ENCODE measurements around the gene PPP1R3E. TPM values are rescaled to one million over a fixed set of nuclear protein-coding genes. Genes with fewer than 3 reads are reported as not detected.
"Not testable (repeated sequence)": the region's sequence is repeated elsewhere in the genome, so short reads cannot be mapped to it uniquely, and the experiment has no call there.

The PPP1R3E gene
- total RNA-seq, 1 donor from 2014 or later: 6.7 TPM

DNA sequence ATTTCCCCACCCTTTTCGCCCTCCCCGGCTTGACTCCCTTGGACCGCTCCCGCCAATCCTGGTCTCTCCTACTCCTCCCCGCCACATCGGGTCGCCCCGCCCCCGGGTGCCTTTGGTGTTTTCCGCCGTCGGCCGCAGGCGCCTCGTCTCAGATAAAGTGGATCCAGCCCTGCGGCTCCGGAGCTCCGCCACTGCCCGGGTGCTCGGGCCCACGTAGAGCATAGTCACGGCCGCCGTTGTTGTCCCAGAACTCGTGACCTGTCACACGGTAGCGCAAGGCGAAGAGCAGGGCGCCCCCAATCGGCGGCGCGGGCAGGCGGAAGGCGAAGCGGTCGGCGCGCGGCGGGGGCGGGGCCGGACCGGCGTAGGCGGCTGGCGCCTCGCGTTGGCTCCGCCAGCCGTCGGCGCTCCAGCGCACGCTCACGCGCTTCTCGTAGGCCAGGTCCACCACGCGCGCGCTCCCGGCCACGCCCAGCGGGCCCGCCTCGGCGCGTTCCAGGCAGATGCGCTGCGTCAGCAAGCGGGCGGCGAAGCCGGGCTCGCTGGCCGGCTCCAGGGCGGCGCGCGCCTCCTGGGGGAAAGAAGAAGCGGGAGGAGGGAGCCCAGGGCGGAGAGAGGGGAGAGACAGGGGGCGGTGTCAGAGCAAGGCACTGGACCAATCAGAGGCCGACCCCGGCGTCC lies 1.2 kb downstream of the PPP1R3E start:
- ATAC-seq (ENCODE audit: poor library complexity) (peak; percentile 85), DNase-seq (peak; percentile 99)
- intact Hi-C loops (cut with DNase I): no loop called here

GRCh38 chr14:23300687-23301223 lies 1.9 kb downstream of the PPP1R3E start:
- DNase-seq (peak; percentile 79), ATAC-seq (ENCODE audit: poor library complexity) (peak; percentile 54)
- intact Hi-C loops (cut with DNase I): no loop called here

GRCh38 chr14:23299986-23300686 lies 2.5 kb downstream of the PPP1R3E start:
- DNase-seq: no peak
- intact Hi-C loops (cut with DNase I): no loop called here
- no peak for ATAC-seq (ENCODE audit: poor library complexity)

DNA sequence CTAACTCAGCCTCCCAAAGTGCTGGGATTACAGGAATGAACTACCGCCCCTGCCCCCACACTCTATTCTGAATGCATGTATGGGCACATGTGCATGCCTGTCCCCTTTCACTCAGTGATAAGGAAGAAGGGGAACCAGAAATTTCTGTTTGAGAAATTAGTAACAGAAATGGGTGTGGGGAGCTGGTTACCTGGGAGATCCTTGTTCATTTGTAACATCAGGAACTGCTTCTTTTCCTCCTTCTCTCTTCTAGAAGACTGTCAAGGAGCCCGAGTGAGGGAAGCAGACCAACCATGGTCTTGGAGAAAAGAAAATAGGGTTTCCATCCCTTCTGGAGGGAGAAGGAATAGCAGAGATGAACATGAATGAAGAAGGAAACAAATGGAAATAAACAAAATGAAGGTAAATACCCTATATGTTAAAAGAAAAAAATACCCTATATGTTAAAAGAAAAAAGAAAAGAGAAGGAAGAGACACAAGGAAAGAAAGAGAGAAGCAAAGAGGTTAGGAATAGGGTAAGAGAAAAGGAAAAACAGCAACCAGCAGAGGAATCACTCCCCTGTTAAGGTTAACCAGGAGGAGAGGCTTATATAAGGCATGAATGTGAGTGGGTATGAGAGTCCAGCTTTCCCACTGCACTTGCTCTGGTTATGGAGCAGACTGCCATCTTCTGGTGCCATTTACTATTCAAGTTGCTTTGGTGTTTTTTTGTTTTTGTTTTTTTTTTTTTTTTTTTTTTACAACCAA lies 3.3 kb downstream of the PPP1R3E start:
- ATAC-seq (ENCODE audit: poor library complexity) (no peak), DNase-seq (no peak)
- intact Hi-C loops (cut with DNase I): no loop called here

DNA sequence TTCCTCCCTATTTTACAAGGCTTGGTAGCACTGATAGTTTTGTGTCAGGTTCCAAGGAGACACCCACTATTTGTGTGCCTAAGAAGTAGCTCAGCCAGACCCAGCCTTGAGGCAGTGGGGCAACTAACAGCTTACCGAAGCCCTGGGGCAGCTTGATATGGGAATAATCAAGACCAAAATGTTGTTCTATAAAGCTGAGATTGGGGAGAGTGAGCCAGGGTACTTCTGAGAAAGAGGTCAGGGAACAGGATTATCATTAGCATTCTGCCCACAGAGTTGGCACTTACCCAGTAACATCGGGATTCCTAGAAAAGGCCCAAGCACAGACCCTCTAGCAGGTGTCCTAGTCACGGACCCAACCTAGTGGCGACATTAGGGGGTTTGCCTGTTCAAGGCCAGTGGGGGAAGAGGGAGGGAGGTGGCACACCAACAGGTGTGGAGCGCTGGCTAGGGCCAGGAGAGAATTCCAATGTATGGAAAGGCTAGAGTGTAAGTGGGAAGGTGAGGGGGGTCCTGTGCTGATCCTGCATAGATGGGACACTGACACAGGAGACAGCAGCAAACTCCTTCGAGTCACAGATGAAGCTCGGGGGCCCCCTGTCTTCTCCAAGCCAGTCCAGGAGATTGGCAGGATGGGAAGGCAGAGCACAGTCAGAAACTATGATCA lies 4.9 kb downstream of the PPP1R3E start:
- ATAC-seq (ENCODE audit: poor library complexity) (no peak), DNase-seq (no peak)
- intact Hi-C loops (cut with DNase I): loop anchor here (2.0 kb wide), 1 partner anchor 33 kb away; no protein-coding TSS in a partner anchor

DNA sequence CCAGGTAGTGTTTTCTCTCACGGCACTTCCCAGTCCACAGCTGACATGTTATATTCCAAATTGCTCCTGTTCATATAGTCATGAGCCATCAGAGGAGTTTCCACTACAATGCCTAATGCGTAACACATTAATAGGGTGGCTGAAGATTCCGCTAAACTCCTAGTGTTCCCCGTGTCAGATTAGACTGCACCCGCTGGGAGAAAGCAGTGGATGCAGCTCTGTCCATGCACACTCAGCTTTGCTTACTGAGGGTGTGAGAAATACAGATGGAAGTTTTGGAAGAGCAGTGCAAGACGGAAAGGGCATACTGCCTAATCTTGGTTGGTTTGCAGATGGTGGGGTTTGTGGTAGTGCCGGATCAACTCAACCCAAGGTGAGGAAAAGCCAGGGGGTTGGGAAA lies 5.6 kb downstream of the PPP1R3E start:
- ATAC-seq (ENCODE audit: poor library complexity) (no peak), DNase-seq (no peak)
- intact Hi-C loops (cut with DNase I): loop anchor here (2.0 kb wide), 1 partner anchor 32 kb away; no protein-coding TSS in a partner anchor

GRCh38 chr14:23296012-23296777 lies 6.5 kb downstream of the PPP1R3E start:
- ATAC-seq (ENCODE audit: poor library complexity) (no peak), DNase-seq (no peak)
- intact Hi-C loops (cut with DNase I): loop anchor here (2.0 kb wide), 1 partner anchor 31 kb away; no protein-coding TSS in a partner anchor

DNA sequence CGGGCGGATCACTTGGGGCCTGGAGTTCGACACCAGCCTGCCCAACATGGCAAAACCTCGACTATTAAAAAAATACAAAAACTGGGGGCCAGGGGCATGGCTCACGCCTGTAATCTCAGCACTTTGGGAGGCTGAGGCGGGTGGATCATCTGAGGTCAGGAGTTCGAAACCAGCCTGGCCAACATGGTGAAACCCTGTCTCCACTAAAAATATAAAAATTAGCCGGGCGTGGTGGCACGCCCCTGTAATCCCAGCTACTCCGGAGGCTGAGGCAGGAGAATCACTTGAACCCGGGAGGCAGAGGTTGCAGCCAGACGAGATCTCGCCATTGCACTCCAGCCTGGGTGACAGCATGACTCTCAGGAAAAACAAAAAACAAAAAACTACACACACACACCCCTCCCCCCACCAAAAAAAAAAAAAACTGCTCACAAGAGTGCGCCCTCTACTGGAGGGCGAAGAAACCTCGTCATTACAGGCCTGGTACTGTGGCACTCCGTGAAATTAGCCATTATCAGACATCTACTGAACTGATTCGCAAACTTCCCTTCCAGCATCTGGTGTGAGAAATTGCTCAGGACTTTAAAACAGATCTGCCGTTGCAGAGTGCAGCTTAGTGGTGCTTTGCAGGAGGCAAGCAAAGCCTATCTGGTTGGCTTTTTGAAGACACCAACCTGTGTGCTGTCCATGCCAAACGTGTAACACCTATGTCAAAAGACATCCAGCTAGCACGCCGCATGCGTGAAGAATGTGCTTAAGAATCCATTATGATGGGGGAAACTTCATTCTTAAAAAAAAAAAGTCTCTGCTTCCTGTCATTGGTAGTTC lies 7.7 kb downstream of the PPP1R3E start:
- DNase-seq: peak; percentile 50
- intact Hi-C loops (cut with DNase I): no loop called here
- ATAC-seq (ENCODE audit: poor library complexity): peak; percentile 72

DNA sequence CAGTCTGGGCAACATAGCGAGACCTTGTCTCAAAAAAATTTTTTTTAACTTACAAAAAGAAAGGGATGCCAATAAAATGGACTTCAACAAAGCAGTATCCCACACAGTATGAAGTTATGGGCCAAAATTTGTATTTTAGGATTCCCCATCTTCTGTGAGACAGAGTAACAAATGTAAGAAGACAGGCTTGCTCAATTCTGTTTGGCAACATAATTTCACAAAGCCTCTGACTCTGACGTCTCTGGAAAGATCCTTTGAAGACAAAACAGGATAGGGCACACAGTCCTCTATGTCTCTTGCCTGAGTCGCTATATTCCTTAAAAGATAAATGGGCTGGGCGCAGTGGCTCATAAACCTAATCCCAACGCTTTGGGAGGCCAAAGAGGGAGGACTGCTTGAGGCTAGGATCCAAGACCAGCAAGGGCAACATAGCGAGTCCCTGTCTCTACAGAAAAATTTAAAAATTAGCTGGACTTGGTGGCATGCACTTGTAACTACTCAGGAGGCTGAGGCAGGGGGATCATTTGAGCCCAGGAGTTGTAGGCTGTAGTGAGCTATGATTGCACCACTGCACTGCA lies 15.7 kb downstream of the PPP1R3E start:
- DNase-seq (no peak), ATAC-seq (ENCODE audit: poor library complexity) (no peak)
- intact Hi-C loops (cut with DNase I): no loop called here

DNA sequence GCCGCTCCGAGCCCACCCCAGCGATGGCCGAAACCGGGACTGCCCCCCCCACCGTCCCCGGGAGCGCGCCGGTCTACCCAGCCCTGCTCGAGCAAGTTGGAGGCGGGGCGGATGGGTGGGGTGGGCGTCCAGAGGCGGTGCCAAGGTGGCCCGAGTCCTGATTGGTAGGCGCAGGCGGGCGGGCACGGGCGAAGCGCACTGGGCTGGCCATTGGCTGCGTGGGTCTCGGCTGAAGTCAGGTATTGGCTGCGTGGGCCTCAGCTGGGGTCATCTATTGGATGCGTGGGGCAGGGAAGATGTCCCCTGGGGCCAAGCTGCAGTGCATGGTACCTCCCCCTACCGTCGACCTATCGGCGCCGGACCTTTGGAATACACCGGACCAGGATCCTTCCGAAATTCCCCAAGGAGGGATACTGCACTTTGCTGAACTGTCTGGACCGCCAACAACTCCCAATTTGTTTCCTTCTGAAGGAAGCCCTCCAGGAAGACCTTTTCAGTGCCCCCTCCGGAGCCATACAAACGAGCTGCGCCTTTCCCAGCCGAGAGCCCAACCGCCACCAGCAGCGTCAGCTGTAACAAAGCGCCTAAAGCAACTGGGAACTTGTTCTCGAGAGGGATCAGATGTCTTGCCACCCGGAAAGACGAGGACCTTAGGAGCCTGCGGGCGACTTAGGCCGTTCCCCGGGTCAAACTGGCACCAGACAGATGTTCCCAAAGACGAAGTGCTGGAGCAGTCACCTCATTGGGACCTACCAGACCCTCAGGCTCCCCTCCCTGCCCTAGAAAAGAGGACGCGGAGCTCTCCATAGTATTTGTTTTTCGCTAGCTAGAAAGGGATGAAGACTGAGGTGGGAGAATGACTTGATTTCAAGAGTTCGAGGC lies 16.4 kb downstream of the PPP1R3E start, which contains the start of gene HOMEZ:
Gene HOMEZ, minus strand, starts transcription at position 113 of the 882 bp plus-strand sequence. CDS start 180 bp downstream, outside the sequence.
- peak; percentile 100 for DNase-seq
- intact Hi-C loops (cut with DNase I): no loop called here
- ATAC-seq (ENCODE audit: poor library complexity): peak; percentile 98

GRCh38 chr14:23285530-23286019 lies 17.1 kb downstream of the PPP1R3E start:
- intact Hi-C loops (cut with DNase I): no loop called here
- DNase-seq: no peak

GRCh38 chr14:23284654-23285529 lies 17.8 kb downstream of the PPP1R3E start:
- ATAC-seq (ENCODE audit: poor library complexity) (peak; percentile 14), DNase-seq (no peak)
- intact Hi-C loops (cut with DNase I): no loop called here

More at GRCh38 chr14:23285530-23286019, 17.1 kb downstream of the PPP1R3E start:
- peak; percentile 49 for ATAC-seq (ENCODE audit: poor library complexity)

DNA sequence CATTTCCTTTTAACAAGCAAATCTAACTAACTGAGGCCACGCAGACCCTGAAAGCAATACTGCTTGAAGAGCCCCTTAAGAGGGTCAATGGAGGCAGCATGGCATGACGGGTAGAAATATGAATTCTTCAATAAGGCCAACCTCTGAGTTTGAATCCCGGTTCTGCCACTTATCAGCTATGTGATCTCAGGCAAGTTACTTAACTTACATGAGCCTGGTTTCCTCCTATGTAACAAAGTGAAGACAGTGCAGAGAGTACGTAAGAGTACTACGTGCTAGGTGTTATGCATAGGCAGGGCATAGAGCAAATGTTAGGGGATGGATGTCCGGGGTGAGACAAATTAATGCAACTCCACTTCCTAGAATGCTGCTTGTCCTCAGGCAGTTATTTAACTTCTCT lies 21.4 kb downstream of the PPP1R3E start:
- DNase-seq (no peak), ATAC-seq (ENCODE audit: poor library complexity) (no peak)
- intact Hi-C loops (cut with DNase I): no loop called here

GRCh38 chr14:23277928-23278327 lies 24.7 kb downstream of the PPP1R3E start:
- intact Hi-C loops (cut with DNase I); DNase-seq; ATAC-seq (ENCODE audit: poor library complexity): not testable (repeated sequence)

GRCh38 chr14:23277189-23277588 lies 25.5 kb downstream of the PPP1R3E start:
- DNase-seq (no peak), ATAC-seq (ENCODE audit: poor library complexity) (no peak)
- intact Hi-C loops (cut with DNase I): no loop called here

Measured in Right ventricle myocardium superior (tissue), 1 donor.